ENCODE results near the gene GRWD1. TPM values are rescaled to one million over a fixed set of nuclear protein-coding genes. Genes with fewer than 3 reads are reported as not detected.

The GRWD1 gene
- total RNA-seq, 2 donors from 2014 or later = 32.8 to 46.3 TPM

GRCh38 chr19:48468772-48469288 is 23.0 kb downstream of the GRWD1 start:
- Mint-ChIP-seq H3K9me3 (no peaks in the 10 kb centered on the region), H3K27ac (peak overlapping the region; percentile 85 to 86), H3K36me3 (no peaks in the 10 kb centered on the region)
- ATAC-seq (peak; percentile 92 to 93), DNase-seq (ENCODE audit: low spot score in 2 of 2) (peak; percentile 98 to 100)

GRCh38 chr19:48469289-48469881 is 23.6 kb downstream of the GRWD1 start, which contains the start of gene CYTH2:
Gene CYTH2 (plus strand): TSS chr19:48469369. CDS start chr19:48469508, 139 bp downstream.
- Mint-ChIP-seq H3K9me3 (no peaks in the 10 kb centered on the region), H3K36me3 (no peaks in the 10 kb centered on the region), H3K27ac (peak within 1 kb of the TSS; percentile 86 to 89)
- DNase-seq (ENCODE audit: low spot score in 2 of 2) (peak; percentile 75 to 80), ATAC-seq (peak; percentile 42 to 43)

- DNase-seq (ENCODE audit: low spot score in 2 of 2) (no peak), ATAC-seq (no peak)
- Mint-ChIP-seq H3K27ac (peak overlapping the region; percentile 86 to 89), H3K36me3 (no peaks in the 10 kb centered on the region), H3K9me3 (no peaks in the 10 kb centered on the region)
Measured at GRCh38 chr19:48469934-48470680, 24.3 kb downstream of the GRWD1 start.

- Mint-ChIP-seq H3K36me3 (no peaks in the 10 kb centered on the region), H3K9me3 (no peaks in the 10 kb centered on the region), H3K27ac (peak overlapping the region; percentile 23 to 64)
- ATAC-seq (no peak), DNase-seq (ENCODE audit: low spot score in 2 of 2) (no peak)
Measured at GRCh38 chr19:48470856-48471255, 25.1 kb downstream of the GRWD1 start.

- no peak for DNase-seq (ENCODE audit: low spot score in 2 of 2)
- no peaks in the 10 kb centered on the region for H3K9me3 Mint-ChIP-seq
- H3K27ac Mint-ChIP-seq = peak overlapping the region; percentile 17 to 64
- H3K36me3 Mint-ChIP-seq = no peaks in the 10 kb centered on the region
- no peak for ATAC-seq
Measured at GRCh38 chr19:48471836-48472235, 26.1 kb downstream of the GRWD1 start.

- Mint-ChIP-seq H3K36me3 (no peaks in the 10 kb centered on the region), H3K9me3 (no peaks in the 10 kb centered on the region), H3K27ac (peak overlapping the region in 1 of 2 donors; percentile 59)
- no peak for ATAC-seq
- DNase-seq (ENCODE audit: low spot score in 2 of 2) = no peak
Measured at GRCh38 chr19:48473161-48473966, 27.6 kb downstream of the GRWD1 start.

- Mint-ChIP-seq H3K27ac (peak overlapping the region in 1 of 2 donors; percentile 33), H3K9me3 (no peaks in the 10 kb centered on the region), H3K36me3 (peaks cover 0 to under 1% of the 10 kb centered on the region in 2 donors)
- DNase-seq (ENCODE audit: low spot score in 2 of 2) (no peak), ATAC-seq (no peak)
Measured at GRCh38 chr19:48474084-48474592, 28.4 kb downstream of the GRWD1 start.

- DNase-seq (ENCODE audit: low spot score in 2 of 2) = no peak
- Mint-ChIP-seq H3K9me3 (no peaks in the 10 kb centered on the region), H3K36me3 (peaks cover 0 to 8% of the 10 kb centered on the region in 2 donors), H3K27ac (peak overlapping the region; percentile 65 to 66)
- ATAC-seq = no peak
Measured at GRCh38 chr19:48475369-48476068, 29.7 kb downstream of the GRWD1 start.

- ATAC-seq (no peak), DNase-seq (ENCODE audit: low spot score in 2 of 2) (no peak)
- peaks cover 0 to 8% of the 10 kb centered on the region in 2 donors for H3K36me3 Mint-ChIP-seq
- H3K27ac Mint-ChIP-seq = peak overlapping the region; percentile 66 to 68
- no peaks in the 10 kb centered on the region for H3K9me3 Mint-ChIP-seq
Measured at GRCh38 chr19:48476176-48476575, 30.4 kb downstream of the GRWD1 start.

- no peaks in the 10 kb centered on the region for H3K9me3 Mint-ChIP-seq
- no peak for ATAC-seq
- no peak overlapping the region for H3K27ac Mint-ChIP-seq
- no peak for DNase-seq (ENCODE audit: low spot score in 2 of 2)
- H3K36me3 Mint-ChIP-seq = peaks cover 0 to 8% of the 10 kb centered on the region in 2 donors
Measured at GRCh38 chr19:48477067-48477685, 31.4 kb downstream of the GRWD1 start.

GRCh38 chr19:48477698-48478338 is 32.0 kb downstream of the GRWD1 start:
- peaks cover 0 to 8% of the 10 kb centered on the region in 2 donors for H3K36me3 Mint-ChIP-seq

GRCh38 chr19:48478339-48479256 is 32.8 kb downstream of the GRWD1 start:
- no peak for ATAC-seq
- H3K36me3 Mint-ChIP-seq = peaks cover 0 to 8% of the 10 kb centered on the region in 2 donors
- peak overlapping the region in 1 of 2 donors; percentile 88 for H3K27ac Mint-ChIP-seq
- H3K9me3 Mint-ChIP-seq = no peaks in the 10 kb centered on the region
- DNase-seq (ENCODE audit: low spot score in 2 of 2) = no peak

More at GRCh38 chr19:48477698-48478338, 32.0 kb downstream of the GRWD1 start:
- Mint-ChIP-seq H3K27ac (no peak overlapping the region), H3K9me3 (no peaks in the 10 kb centered on the region)
- no peak for ATAC-seq
- no peak for DNase-seq (ENCODE audit: low spot score in 2 of 2)

GRCh38 chr19:48479686-48480085 is 33.9 kb downstream of the GRWD1 start:
- Mint-ChIP-seq H3K9me3 (no peaks in the 10 kb centered on the region), H3K36me3 (peaks cover 0 to 8% of the 10 kb centered on the region in 2 donors), H3K27ac (peak overlapping the region; percentile 75 to 88)
- DNase-seq (ENCODE audit: low spot score in 2 of 2) (no peak), ATAC-seq (no peak)

GRCh38 chr19:48480183-48480557 is 34.4 kb downstream of the GRWD1 start:
- Mint-ChIP-seq H3K9me3 (no peaks in the 10 kb centered on the region), H3K27ac (peak overlapping the region; percentile 85 to 88), H3K36me3 (peaks cover 0 to 8% of the 10 kb centered on the region in 2 donors)
- ATAC-seq = peak; percentile 5 to 7
- no peak for DNase-seq (ENCODE audit: low spot score in 2 of 2)

Data from activated naive CD4-positive, alpha-beta T cell treated with anti-CD3 and anti-CD28 coated beads, Interleukin-2, amount 50 U/mL, for 72 hours (primary cell).